Measurements from ENCODE around the gene VPS37C.
A peak's percentile ranks its signal among the peaks of the same experiment; 100 is the strongest.

Gene VPS37C

GRCh38 chr11:61131586-61131985 is 29.6 kb downstream of the VPS37C start:
- no peak for DNase-seq

DNA sequence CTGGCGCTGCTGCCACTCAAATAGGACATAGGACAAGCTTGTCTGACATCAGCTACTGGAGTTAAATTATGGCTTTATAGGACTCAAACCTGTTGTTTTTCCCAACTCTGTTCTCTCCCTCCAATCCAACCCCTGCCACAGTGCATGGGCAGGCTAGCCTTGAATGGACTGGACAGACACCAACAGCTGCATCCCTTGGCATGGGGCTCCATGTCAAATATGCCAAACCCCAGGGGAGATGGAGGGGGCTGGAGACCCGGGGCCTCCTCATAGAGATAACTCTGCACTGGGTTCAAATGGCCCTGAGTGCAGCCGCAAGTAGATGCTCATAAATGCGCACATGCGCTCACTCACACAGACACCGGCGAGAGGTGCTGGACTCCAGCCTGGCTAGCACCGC is 30.0 kb downstream of the VPS37C start:
- DNase-seq: no peak

- peak; percentile 96 for DNase-seq
Observed at GRCh38 chr11:61129639-61130523, 31.3 kb downstream of the VPS37C start.

- DNase-seq: no peak
Observed at GRCh38 chr11:61128947-61129638, 32.1 kb downstream of the VPS37C start.

DNA sequence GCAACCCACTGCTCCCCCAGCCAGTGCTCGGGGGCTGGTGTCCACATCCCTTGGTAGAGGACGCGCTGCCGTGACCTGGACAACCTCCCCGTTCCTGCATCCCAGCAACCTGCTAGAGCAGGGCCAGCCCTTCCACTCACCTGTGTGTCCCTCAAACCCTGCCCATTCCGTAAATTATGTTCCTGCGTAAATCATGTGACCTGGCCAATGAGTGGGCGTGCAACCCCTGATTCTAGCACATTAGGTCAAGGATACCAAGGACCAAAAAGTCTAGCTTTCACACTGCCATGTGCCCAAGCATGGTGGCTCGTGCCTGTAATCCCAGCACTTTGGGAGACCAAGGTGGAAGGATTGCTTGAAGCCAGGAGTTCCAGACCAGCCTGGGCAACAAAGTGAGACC is 33.2 kb downstream of the VPS37C start:
- no peak for DNase-seq

- DNase-seq: no peak
Observed at GRCh38 chr11:61126256-61126655, 35.0 kb downstream of the VPS37C start.

DNA sequence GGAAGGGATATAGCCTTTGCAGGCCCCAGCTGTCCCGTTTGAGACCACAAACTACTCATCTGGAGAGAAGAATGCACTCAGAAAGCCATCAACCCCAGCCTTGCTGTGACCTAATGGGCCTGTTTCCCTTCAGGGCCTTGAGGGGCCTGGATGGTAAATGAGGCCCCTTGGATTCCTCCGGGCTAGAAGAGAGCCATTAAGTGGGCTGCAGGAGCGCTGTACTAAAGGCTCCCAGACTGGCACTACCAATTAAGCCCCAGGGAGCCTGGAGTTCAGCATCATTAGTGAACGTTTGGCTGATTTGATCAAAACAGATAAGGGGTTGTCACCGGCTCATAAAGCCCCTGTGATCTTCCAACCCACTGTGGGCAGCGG is 35.9 kb downstream of the VPS37C start:
- no peak for DNase-seq

DNA sequence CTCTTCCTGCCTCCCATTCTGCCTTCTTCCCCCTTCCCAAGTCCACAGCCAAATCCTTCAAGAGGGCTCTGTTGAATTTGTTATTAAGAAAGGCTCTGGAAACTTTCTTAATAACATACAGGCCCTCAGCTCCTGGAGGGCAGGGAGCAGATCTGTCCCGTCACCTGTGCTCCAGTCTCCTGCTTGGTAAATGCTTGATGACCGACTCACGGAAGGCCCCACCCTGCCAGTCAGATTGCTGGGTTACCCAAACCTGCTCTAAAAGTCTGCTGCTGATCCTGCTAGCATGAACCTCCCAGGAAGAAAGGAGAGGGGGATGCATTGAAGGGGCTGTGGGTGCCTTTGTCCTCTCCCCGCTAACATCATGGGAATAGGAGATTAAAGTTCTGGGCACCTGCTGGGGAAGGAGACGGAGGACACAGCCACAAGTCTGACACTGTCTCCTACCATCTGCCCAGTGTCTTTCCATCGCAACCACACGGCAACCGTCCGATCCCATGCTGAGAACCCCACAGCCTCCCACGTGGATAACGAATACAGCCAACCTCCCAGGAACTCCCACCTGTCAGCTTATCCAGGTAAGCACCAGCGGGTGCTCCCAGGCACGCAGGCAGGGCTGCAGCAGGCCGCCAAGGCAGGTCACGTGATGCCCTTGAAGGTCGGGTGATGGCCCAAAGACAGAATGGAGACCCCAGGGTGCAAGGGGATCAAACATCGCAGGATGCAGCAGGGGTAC is 36.5 kb downstream of the VPS37C start:
- no peak for DNase-seq

- DNase-seq: no peak
Observed at GRCh38 chr11:61123775-61124571, 37.3 kb downstream of the VPS37C start.

- no peak for DNase-seq
Observed at GRCh38 chr11:61122761-61123160, 38.5 kb downstream of the VPS37C start.

GRCh38 chr11:61121917-61122316 is 39.3 kb downstream of the VPS37C start:
- DNase-seq: no peak

GRCh38 chr11:61121192-61121831 is 39.9 kb downstream of the VPS37C start:
- DNase-seq: no peak

GRCh38 chr11:61120706-61121191 is 40.5 kb downstream of the VPS37C start:
- no peak for DNase-seq

GRCh38 chr11:61120099-61120705 is 41.0 kb downstream of the VPS37C start:
- DNase-seq: no peak

- no peak for DNase-seq
Observed at GRCh38 chr11:61119571-61119970, 41.7 kb downstream of the VPS37C start.

DNA sequence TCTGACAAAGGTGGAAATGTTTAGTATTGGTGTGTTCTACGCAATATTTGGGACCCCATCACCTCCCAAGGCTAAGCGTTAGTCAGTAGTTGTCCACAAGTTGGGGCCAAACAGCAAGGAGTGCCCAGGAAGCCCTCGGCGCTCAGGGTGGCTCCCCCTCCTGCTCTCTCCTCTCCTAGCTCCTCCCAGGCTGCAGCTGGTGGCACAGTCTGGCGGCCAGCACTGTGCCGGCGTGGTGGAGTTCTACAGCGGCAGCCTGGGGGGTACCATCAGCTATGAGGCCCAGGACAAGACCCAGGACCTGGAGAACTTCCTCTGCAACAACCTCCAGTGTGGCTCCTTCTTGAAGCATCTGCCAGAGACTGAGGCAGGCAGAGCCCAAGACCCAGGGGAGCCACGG is 42.2 kb downstream of the VPS37C start:
- no peak for DNase-seq

DNA sequence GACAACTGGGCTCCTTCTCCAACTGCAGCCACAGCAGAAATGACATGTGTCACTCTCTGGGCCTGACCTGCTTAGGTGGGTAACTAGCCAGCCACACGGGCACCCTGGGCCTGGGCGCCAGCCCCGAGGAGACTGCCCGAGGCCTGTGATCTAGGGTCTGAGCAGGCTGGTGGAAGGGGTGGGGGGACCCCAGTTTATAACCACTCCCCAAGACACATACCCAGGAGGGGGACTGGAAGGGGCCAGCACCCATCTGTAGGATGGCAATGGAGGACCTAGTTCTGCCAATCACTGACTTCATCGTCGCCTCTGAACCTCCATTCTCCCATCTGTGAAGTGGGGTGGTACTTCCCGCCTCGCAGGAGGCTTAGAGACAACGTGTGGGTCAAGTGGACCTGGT is 42.8 kb downstream of the VPS37C start:
- DNase-seq: no peak

- no peak for DNase-seq
Observed at GRCh38 chr11:61118004-61118403, 43.2 kb downstream of the VPS37C start.

DNA sequence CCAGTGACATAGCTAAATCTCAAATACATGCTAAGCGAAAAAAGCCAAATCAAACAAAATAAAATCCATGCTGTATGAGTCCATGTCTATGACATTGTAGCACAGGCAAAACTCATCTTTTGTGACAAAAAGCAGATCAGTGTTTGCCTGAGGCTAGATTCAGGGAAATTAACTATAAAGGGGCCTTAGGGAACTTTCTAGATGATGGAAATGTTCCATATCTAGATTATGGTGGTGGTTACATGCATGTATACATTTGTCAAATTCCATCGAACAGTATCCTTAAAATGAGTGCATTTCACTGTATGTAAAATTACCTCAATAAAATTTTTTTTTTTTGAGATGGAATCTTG is 44.1 kb downstream of the VPS37C start:
- no peak for DNase-seq

- no peak for DNase-seq
Observed at GRCh38 chr11:61116426-61117167, 44.6 kb downstream of the VPS37C start.
